H1 (cell line): ENCODE results near the gene FBXL16. TPM values are rescaled to one million over a fixed set of nuclear protein-coding genes. Genes with fewer than 3 reads are reported as not detected.

Experiments
- CTCF ChIA-PET: fragments of 300-600 bp; sonication (Branson Sonifier 250); formaldehyde crosslinking; loops from one replicate; lab custom pipeline; 2021; ENCODE audit not compliant: partially characterized antibody; lab: Charles Lee
- POLR2A ChIA-PET: fragments of 300-600 bp; sonication (Branson Sonifier 250); formaldehyde crosslinking; loops from one replicate; lab custom pipeline; 2021; ENCODE audit warnings: inconsistent platforms; ENCODE audit not compliant: partially characterized antibody; lab: Charles Lee
- DNase-seq, 2 experiments: peaks; one replicate each; pipeline versions ENCODE4 v3.0.0 to v3.0.0-alpha.2; 2010 to 2022; ENCODE audit warnings: low spot score in 2 of 2, low read depth in 1 of 2, mixed read lengths in 1 of 2
- FAIRE-seq: peaks from 2 replicates; lab custom pipeline; 2011; peaks lifted over from hg19 to GRCh38; lab: Jason Lieb, UNC
- H2AFZ ChIP-seq: 2 replicates; pipeline ENCODE4 v1.8.1; 2012; ENCODE audit warnings: low read length, inconsistent platforms
- H2AK5ac ChIP-seq: 2 replicates; pipeline ENCODE4 v1.6.1; 2013; ENCODE audit warnings: low read depth, low read length
- H2BK120ac ChIP-seq: replicated peaks from 2 replicates; pipeline ENCODE3; 2013; ENCODE audit warnings: low read depth, low read length, inconsistent platforms
- H2BK12ac ChIP-seq: 2 replicates; pipeline ENCODE4 v1.6.1; 2013; ENCODE audit warnings: low read depth, low read length
- H2BK15ac ChIP-seq: 2 replicates; pipeline ENCODE4 v1.6.1; 2013; ENCODE audit warnings: low read length
- H2BK20ac ChIP-seq: 2 replicates; pipeline ENCODE4 v1.6.1; 2013; ENCODE audit warnings: low read length
- H2BK5ac ChIP-seq: 2 replicates; pipeline ENCODE4 v1.6.1; 2013; ENCODE audit warnings: low read depth, low read length
- H3K14ac ChIP-seq: 2 replicates; pipeline ENCODE4 v1.6.1; 2013; ENCODE audit warnings: inconsistent platforms; ENCODE audit not compliant: insufficient read length
- H3K18ac ChIP-seq: 2 replicates; pipeline ENCODE4 v1.6.1; 2013; ENCODE audit warnings: low read length; ENCODE audit errors: extremely low read depth
- H3K23ac ChIP-seq: 2 replicates; pipeline ENCODE4 v1.6.1; 2013; ENCODE audit warnings: inconsistent platforms; ENCODE audit not compliant: insufficient read length
- H3K23me2 ChIP-seq: 2 replicates; pipeline ENCODE4 v1.6.1; 2013; ENCODE audit warnings: low read depth, low read length
- H3K27ac ChIP-seq: 2 replicates; pipeline ENCODE4 v1.6.1; 2011; ENCODE audit warnings: low read depth, low read length, inconsistent platforms
- H3K27me3 ChIP-seq, 4 experiments: replicated peaks in 1 of 4; 1 replicate in 1 of 4; 2 replicates in 3 of 4; pipeline versions ENCODE4 v1.6.1 to v1.8.1; 2011 to 2013; ENCODE audit warnings: low read length in 3 of 4, mild to moderate bottlenecking in 3 of 4, inconsistent platforms in 2 of 4, mixed read lengths in 2 of 4, moderate library complexity in 1 of 4; ENCODE audit not compliant: control insufficient read depth in 3 of 4, insufficient read depth in 3 of 4; ENCODE audit errors: extremely low read depth in 1 of 4
- H3K36me3 ChIP-seq, 4 experiments: 2 replicates each; pipeline versions ENCODE4 v1.6.1 to v1.8.1; 2011 to 2013; ENCODE audit warnings: mild to moderate bottlenecking in 4 of 4, low read length in 3 of 4, moderate library complexity in 2 of 4, control low read depth in 1 of 4, inconsistent platforms in 1 of 4; ENCODE audit not compliant: insufficient read depth in 4 of 4, control insufficient read depth in 2 of 4
- H3K4ac ChIP-seq: replicated peaks from 2 replicates; pipeline ENCODE3; 2013; ENCODE audit warnings: low read length, low read depth, mixed read lengths, inconsistent platforms; ENCODE audit not compliant: insufficient read length
- H3K4me1 ChIP-seq, 4 experiments: replicated peaks in 1 of 4; 1 replicate in 1 of 4; 2 replicates in 3 of 4; pipeline versions ENCODE4 v1.6.1 to v1.8.1; 2011 to 2013; ENCODE audit warnings: low read length in 3 of 4, inconsistent platforms in 2 of 4, mixed read lengths in 1 of 4; ENCODE audit not compliant: insufficient read depth in 4 of 4, control insufficient read depth in 3 of 4
- H3K4me2 ChIP-seq, 2 experiments: 2 replicates each; pipeline versions ENCODE4 v1.6.1 to v1.8.1; 2011 to 2013; ENCODE audit warnings: low read depth in 2 of 2, low read length in 2 of 2, control low read depth in 1 of 2, inconsistent platforms in 1 of 2, mild to moderate bottlenecking in 1 of 2; ENCODE audit not compliant: insufficient read depth in 1 of 2
- H3K4me3 ChIP-seq, 4 experiments: fragments of 200-600, 300-600 bp in 1 of 4; sonication (generic), shearing (Covaris generic), sonication (Bioruptor Twin) in 1 of 4; 2 replicates each; pipeline versions ENCODE4 v1.5.1 to v1.8.1; 2011 to 2016; ENCODE audit warnings: low read length in 4 of 4, low read depth in 3 of 4, control low read depth in 2 of 4, inconsistent platforms in 2 of 4, mild to moderate bottlenecking in 2 of 4, mixed read lengths in 1 of 4, moderate library complexity in 1 of 4; ENCODE audit not compliant: insufficient read depth in 2 of 4; ENCODE audit errors: extremely low read depth in 1 of 4
- H3K56ac ChIP-seq: replicated peaks from 2 replicates; pipeline ENCODE3; 2013; ENCODE audit warnings: low read depth, mild to moderate bottlenecking, mixed read lengths, low read length, inconsistent platforms; ENCODE audit not compliant: insufficient read length
- H3K79me1 ChIP-seq: 2 replicates; pipeline ENCODE4 v1.6.1; 2013; ENCODE audit warnings: low read depth, low read length, control low read depth
- H3K79me2 ChIP-seq, 2 experiments: 2 replicates each; pipeline versions ENCODE4 v1.6.1 to v1.8.1; 2012 to 2013; ENCODE audit warnings: low read length in 2 of 2, mild to moderate bottlenecking in 2 of 2, inconsistent platforms in 1 of 2; ENCODE audit not compliant: insufficient read depth in 2 of 2, control insufficient read depth in 1 of 2
- H3K9ac ChIP-seq, 4 experiments: replicated peaks in 1 of 4; 1 replicate in 1 of 4; 2 replicates in 3 of 4; pipeline versions ENCODE4 v1.6.1 to v1.8.1; 2011 to 2013; ENCODE audit warnings: low read depth in 3 of 4, low read length in 3 of 4, control low read depth in 2 of 4, mild to moderate bottlenecking in 2 of 4, moderate library complexity in 2 of 4, inconsistent platforms in 1 of 4; ENCODE audit errors: extremely low read depth in 1 of 4
- H3K9me3 ChIP-seq, 2 experiments: 2 replicates each; pipeline versions ENCODE4 v1.6.1 to v1.8.1; 2012 to 2013; ENCODE audit warnings: mild to moderate bottlenecking in 2 of 2, moderate library complexity in 2 of 2, control low read depth in 1 of 2, inconsistent platforms in 1 of 2, low read depth in 1 of 2, low read length in 1 of 2, mixed read lengths in 1 of 2; ENCODE audit not compliant: insufficient read depth in 2 of 2
- H4K20me1 ChIP-seq, 2 experiments: replicated peaks in 1 of 2; 2 replicates each; pipeline versions ENCODE3 to v1.8.1; 2011 to 2013; ENCODE audit warnings: inconsistent platforms in 2 of 2, low read length in 2 of 2, mild to moderate bottlenecking in 1 of 2; ENCODE audit not compliant: insufficient read depth in 2 of 2, control insufficient read depth in 1 of 2
- H4K5ac ChIP-seq: 2 replicates; pipeline ENCODE4 v1.6.1; 2013; ENCODE audit warnings: low read length, low read depth, mixed read lengths, inconsistent platforms; ENCODE audit not compliant: insufficient read length
- H4K8ac ChIP-seq: 2 replicates; pipeline ENCODE4 v1.8.0; 2013; ENCODE audit warnings: mild to moderate bottlenecking, moderate library complexity, low read length, inconsistent platforms; ENCODE audit not compliant: insufficient read depth; ENCODE audit errors: extremely low read depth
- H4K91ac ChIP-seq: replicated peaks from 2 replicates; pipeline ENCODE3; 2013; ENCODE audit warnings: low read length, mixed read lengths, inconsistent platforms; ENCODE audit not compliant: insufficient read length
- ATF3 ChIP-seq: IDR thresholded peaks from 2 replicates; pipeline ENCODE4 v1.6.1; 2011; ENCODE audit warnings: low read depth, mild to moderate bottlenecking, low read length; ENCODE audit not compliant: insufficient read depth
- BACH1 ChIP-seq: IDR thresholded peaks from 2 replicates; pipeline ENCODE4 v1.6.1; 2012; ENCODE audit warnings: low read length, improper control_type of control experiment
- CHD1 ChIP-seq: IDR thresholded peaks from 2 replicates; pipeline ENCODE4 v1.6.1; 2012; ENCODE audit warnings: low read depth, low read length, improper control_type of control experiment
- E2F6 ChIP-seq: IDR thresholded peaks from 2 replicates; pipeline ENCODE4 v1.6.1; 2012; ENCODE audit warnings: inconsistent platforms
- FOSL1 ChIP-seq: IDR thresholded peaks from 2 replicates; pipeline ENCODE4 v1.6.1; 2011; ENCODE audit warnings: mild to moderate bottlenecking, low read depth, low read length, moderate library complexity; ENCODE audit not compliant: insufficient read depth
- KDM1A ChIP-seq: fragments of 200-600, 300-600 bp; sonication (generic); IDR thresholded peaks from 2 replicates; pipeline ENCODE4 v1.7.1; 2016; ENCODE audit warnings: mild to moderate bottlenecking, low read length, borderline replicate concordance
- NANOG ChIP-seq: IDR thresholded peaks from 2 replicates; pipeline ENCODE4 v1.6.1; 2011; ENCODE audit warnings: low read length, low read depth, mild to moderate bottlenecking, inconsistent platforms; ENCODE audit not compliant: insufficient read depth, poor library complexity, severe bottlenecking
- POLR2A ChIP-seq, 2 experiments: IDR thresholded peaks; 1 replicate in 1 of 2; 2 replicates in 1 of 2; pipeline ENCODE4 v1.6.1; 2011; ENCODE audit warnings: low read depth in 2 of 2, low read length in 2 of 2, mild to moderate bottlenecking in 2 of 2; ENCODE audit errors: control extremely low read depth in 1 of 2
- RXRA ChIP-seq: IDR thresholded peaks from 2 replicates; pipeline ENCODE4 v1.6.1; 2011; ENCODE audit warnings: low read depth, mild to moderate bottlenecking, low read length, moderate library complexity; ENCODE audit not compliant: insufficient read depth
- SIX5 ChIP-seq: IDR thresholded peaks from 2 replicates; pipeline ENCODE4 v1.6.1; 2011; ENCODE audit warnings: mild to moderate bottlenecking, low read depth, low read length
- SP4 ChIP-seq: IDR thresholded peaks from 2 replicates; pipeline ENCODE4 v1.6.1; 2012; ENCODE audit warnings: low read length, inconsistent platforms
- TAF1 ChIP-seq: IDR thresholded peaks from 2 replicates; pipeline ENCODE4 v1.6.1; 2011; ENCODE audit warnings: mild to moderate bottlenecking, low read depth, low read length
- WGBS, 2 experiments: shearing (Covaris generic) in 1 of 2; methylation state at CpG; one replicate each; pipeline versions ENCODE4 v1.1.6 to v1.1.7; 2013 to 2015; ENCODE audit warnings: low lambda C conversion rate in 2 of 2, mixed read lengths in 2 of 2, inconsistent platforms in 1 of 2, low coverage in 1 of 2, missing lambda C conversion rate in 1 of 2; ENCODE audit not compliant: insufficient replicate concordance in 2 of 2, insufficient coverage in 1 of 2, insufficient read length in 1 of 2; ENCODE audit errors: extremely low coverage in 1 of 2, missing lambda C conversion rate in 1 of 2; 5-methylcytosine and 5-hydroxymethylcytosine counted together
- polyA plus RNA-seq, 7 experiments: library from polyadenylated mRNA; depleted of rRNA in 3 of 7; stranded (reverse) in 5 of 7; unstranded in 2 of 7; fragments of >200 nt in 5 of 7; fragments of 200-250 nt in 2 of 7; gene quantifications; 1 replicate in 5 of 7; 2 replicates in 1 of 7; 4 replicates in 1 of 7; pipeline versions ENCODE4 v1.2.1 to v1.2.3, GENCODE V29; 2011 to 2013; ENCODE audit warnings: missing spikeins in 2 of 7, mixed read lengths in 2 of 7
- total RNA-seq: library from RNA; stranded (reverse); fragmentation: NEBNext Ultra II Directional; extraction: Animal tissue kit (Norgen Biotek cat#: 25700); gene quantifications from 2 replicates; pipeline ENCODE4 v1.2.1, GENCODE V29; 2021

The FBXL16 gene
- total and polyA plus RNA-seq, 2 of the 8 experiments (the other 6 are each of a cell fraction or from before 2014, with no cell fraction given), result 12.5 to 12.8 TPM

DNA sequence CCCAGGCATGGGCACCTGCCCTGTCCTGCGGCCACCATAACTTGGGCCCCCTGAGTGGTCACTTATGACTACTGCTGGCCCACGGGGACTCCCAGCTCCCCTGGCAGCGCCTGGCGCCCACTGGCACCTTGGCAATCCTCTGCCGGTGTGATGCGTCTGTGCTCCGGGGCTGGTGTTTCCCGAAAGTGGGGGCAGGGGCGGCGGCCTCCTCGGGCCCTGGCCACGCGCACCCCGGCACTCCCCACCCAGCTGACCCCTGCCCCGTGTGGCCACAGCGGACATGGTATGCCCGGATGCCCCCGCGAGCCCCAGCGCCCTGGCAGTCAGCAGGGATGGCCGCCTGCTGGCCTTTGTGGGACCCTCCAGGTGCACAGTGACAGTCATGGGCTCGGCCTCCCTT lies 48.1 kb downstream of the FBXL16 start:
- H3K9me3 ChIP-seq, result no peaks in the 10 kb centered on the region
- no peak overlapping the region for H4K91ac ChIP-seq
- H3K9ac ChIP-seq, result no peak overlapping the region
- WGBS, 2 experiments, result 95% methylated on average over 10 of the region's 22 CpGs; no CpG with 5 or more reads in 1 of the 2 experiments
- no peaks in the 10 kb centered on the region for H3K27me3 ChIP-seq
- H3K27ac ChIP-seq, result no peak overlapping the region
- no peak overlapping the region for H2AK5ac ChIP-seq
- POLR2A ChIA-PET, result interaction anchor here (0.6 to 17.4 kb wide), 4 partner anchors 8 to 242 kb away, joined by 3 to 214 read pairs (median 3); partner anchors contain the start of genes JMJD8, RHBDL1, RHOT2 and STUB1
- H3K79me1 ChIP-seq, result no peaks in the 10 kb centered on the region
- no peaks in the 10 kb centered on the region for H3K79me2 ChIP-seq
- H3K56ac ChIP-seq, result no peak overlapping the region
- no peak overlapping the region for H4K5ac ChIP-seq
- no peak for FAIRE-seq
- peaks cover 0 to 8% (median 1%) of the 10 kb centered on the region in 4 experiments; a peak in 4 of 7 replicates for H3K4me1 ChIP-seq
- H2BK5ac ChIP-seq, result no peak overlapping the region
- H2BK12ac ChIP-seq, result no peak overlapping the region
- DNase-seq, result no peak
- CTCF ChIA-PET, result interaction anchor here (0.6 to 2.2 kb wide), 5 partner anchors 10 to 723 kb away, joined by 3 to 9 read pairs (median 4); no protein-coding TSS in a partner anchor
- H3K4ac ChIP-seq, result no peak overlapping the region
- H3K36me3 ChIP-seq, result peaks cover 0 to 40% (median 2%) of the 10 kb centered on the region in 4 experiments; a peak in 3 of 8 replicates
- no peak overlapping the region for H2AFZ ChIP-seq
- no peak overlapping the region for H3K4me3 ChIP-seq
- H3K14ac ChIP-seq, result no peak overlapping the region
- H4K20me1 ChIP-seq, result peaks cover 0 to 2% of the 10 kb centered on the region in 2 experiments
- no peak overlapping the region for H3K4me2 ChIP-seq
- no peak overlapping the region for H3K18ac ChIP-seq
- no peak overlapping the region for H2BK120ac ChIP-seq
- no peak overlapping the region for H4K8ac ChIP-seq
- no peak overlapping the region for H2BK15ac ChIP-seq
- no peaks in the 10 kb centered on the region for H3K23me2 ChIP-seq
- H3K23ac ChIP-seq, result no peak overlapping the region
- H2BK20ac ChIP-seq, result no peak overlapping the region
- TF ChIP-seq CHD1 (no peak), RXRA (no peak), NANOG (no peak), TAF1 (no peak), POLR2A (IDR thresholded peaks at IDR 0.05; ENCODE audit: control extremely low read depth in 1 of 2, low read depth in 2 of 2, low read length in 2 of 2) (no peak), SIX5 (no peak), E2F6 (no peak), ATF3 (no peak), KDM1A (no peak), BACH1 (no peak), FOSL1 (no peak), SP4 (no peak)
